Activated naive CD4-positive, alpha-beta T cell treated with anti-CD3 and anti-CD28 coated beads, Interleukin-2, amount 50 U/mL, for 24 hours (primary cell): ENCODE measurements around the gene SEMA5B.

Experiments
- H3K27ac Mint-ChIP-seq: one replicate; pipeline ENCODE4 v1.8.0; 2021; ENCODE audit warnings: mild to moderate bottlenecking, mixed read lengths
- H3K27me3 Mint-ChIP-seq: one replicate; pipeline ENCODE4 v1.8.0; 2021; ENCODE audit warnings: mixed read lengths
- H3K36me3 Mint-ChIP-seq: one replicate; pipeline ENCODE4 v1.8.0; 2021; ENCODE audit warnings: mixed read lengths
- H3K4me1 Mint-ChIP-seq: one replicate; pipeline ENCODE4 v1.8.0; 2021; ENCODE audit warnings: mixed read lengths
- H3K4me3 Mint-ChIP-seq: one replicate; pipeline ENCODE4 v1.8.0; 2021; ENCODE audit warnings: mild to moderate bottlenecking, mixed read lengths
- H3K9me3 Mint-ChIP-seq: one replicate; pipeline ENCODE4 v1.8.0; 2021; ENCODE audit warnings: mixed read lengths

SEMA5B gene

DNA sequence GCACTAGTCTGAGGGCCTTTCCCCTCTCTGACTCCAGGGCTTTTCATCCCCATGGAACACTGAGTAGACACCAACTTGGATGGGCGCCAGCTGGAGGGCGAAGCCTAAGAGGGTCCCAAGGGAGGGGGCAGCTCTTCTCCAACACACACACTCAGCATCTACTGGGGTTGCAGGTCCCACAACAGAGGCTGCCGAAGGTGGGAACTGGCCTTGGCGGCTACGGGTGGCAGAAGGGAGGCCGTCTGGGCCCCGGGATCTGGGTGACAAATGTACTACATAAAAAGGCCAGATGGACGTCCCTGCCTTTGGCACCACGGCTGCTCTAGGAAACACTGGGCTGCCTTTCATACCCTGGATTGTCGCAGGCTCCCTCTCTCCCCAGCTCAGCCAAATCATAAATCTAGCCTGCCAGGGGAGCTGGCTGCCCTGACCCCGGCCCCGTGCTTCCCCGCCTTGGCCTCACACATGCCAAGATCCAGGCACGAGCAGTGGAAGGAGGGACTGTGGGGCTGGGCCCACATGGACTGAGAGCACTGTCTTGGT is 31.5 kb downstream of the SEMA5B start:
- peaks cover 6% of the 10 kb centered on the region for H3K27me3 Mint-ChIP-seq
- no peak overlapping the region for H3K4me3 Mint-ChIP-seq
- no peaks in the 10 kb centered on the region for H3K36me3 Mint-ChIP-seq
- no peak overlapping the region for H3K27ac Mint-ChIP-seq
- no peaks in the 10 kb centered on the region for H3K9me3 Mint-ChIP-seq
- H3K4me1 Mint-ChIP-seq: no peaks in the 10 kb centered on the region

DNA sequence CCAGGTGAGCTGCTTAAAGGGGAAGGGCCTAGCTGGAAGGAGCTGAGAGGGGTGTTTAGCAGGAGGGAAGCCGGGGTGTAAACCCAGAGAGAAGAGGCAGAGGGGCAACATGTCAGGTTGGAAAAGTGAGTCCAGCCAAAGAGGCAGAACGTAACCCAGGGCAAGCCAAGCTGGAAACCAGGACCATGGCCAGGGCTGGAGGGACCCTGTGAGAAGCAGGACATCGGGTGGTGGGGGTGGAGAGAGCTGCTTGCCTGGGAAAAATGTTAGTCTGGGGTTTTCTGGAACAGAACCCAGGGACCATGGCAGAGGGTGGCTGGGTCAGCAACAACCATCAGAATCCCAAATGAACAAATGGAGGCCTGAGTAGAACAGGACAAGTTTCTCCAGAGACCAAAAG is 32.6 kb downstream of the SEMA5B start:
- H3K4me1 Mint-ChIP-seq: no peaks in the 10 kb centered on the region
- peaks cover 7% of the 10 kb centered on the region for H3K27me3 Mint-ChIP-seq
- no peak overlapping the region for H3K27ac Mint-ChIP-seq
- no peak overlapping the region for H3K4me3 Mint-ChIP-seq
- no peaks in the 10 kb centered on the region for H3K36me3 Mint-ChIP-seq
- H3K9me3 Mint-ChIP-seq: no peaks in the 10 kb centered on the region

DNA sequence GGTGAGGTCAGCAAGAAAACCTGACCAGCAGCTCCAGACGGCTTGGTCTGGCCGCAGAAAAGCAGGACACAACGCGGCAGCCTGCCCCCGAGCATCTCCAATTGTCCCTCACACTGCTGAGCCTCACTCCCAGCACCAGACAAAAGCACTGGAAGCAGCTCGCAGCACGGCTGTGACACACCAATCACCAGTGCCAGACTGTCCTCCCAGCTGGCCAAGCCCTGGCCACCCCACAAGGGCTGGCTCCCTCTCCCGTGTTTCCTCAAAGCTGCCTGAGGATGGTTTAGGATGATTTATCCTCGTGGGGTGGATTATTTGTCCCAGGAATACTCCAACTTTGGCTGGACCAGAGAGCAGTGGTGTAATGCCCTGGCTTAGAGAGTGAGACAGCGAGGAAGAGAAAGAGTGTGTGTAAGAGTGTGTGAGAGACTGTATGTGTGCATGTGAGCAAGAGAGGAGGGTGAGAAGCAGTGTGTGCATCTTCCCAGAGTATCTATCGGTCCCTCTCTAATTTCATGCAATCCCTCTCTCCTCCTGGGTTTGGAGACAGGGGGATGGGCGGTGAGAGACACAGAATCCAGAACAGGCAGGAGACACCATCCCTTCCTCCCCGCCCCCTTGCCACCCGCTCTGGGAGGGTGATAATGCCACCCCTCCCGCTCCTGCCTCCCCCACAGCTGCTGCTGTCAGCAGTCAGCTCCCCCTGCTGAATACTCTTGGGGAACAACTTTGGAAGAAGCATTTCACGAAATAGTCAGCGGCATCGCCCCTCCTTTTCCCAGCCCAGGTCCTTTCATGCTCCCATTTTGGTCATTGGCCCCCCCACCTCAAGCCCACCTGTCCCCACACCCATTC is 34.2 kb downstream of the SEMA5B start:
- H3K4me1 Mint-ChIP-seq: no peaks in the 10 kb centered on the region

DNA sequence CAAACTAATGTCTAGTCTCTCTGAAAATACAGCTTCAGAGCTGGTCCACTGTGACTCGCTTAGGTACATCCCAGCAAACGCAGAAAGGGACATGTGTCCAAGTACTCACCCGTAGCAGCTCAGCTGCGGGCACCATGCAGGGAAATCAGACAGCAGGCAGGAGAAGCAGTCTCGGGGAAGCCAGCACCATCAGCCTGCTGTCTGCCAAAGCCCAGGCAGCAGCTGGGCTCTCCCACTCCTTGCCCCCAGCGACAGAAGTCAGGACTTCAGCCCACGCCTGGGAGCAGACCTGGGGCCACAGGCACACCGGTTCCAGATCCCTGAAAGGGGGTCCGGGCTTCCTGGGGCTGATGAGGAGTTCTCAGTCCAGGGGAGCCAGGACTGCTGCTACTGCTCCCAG is 34.9 kb downstream of the SEMA5B start:
- Mint-ChIP-seq H3K9me3 (no peaks in the 10 kb centered on the region), H3K4me1 (no peaks in the 10 kb centered on the region), H3K36me3 (no peaks in the 10 kb centered on the region), H3K27ac (no peak overlapping the region), H3K27me3 (peaks cover 9% of the 10 kb centered on the region), H3K4me3 (no peak overlapping the region)

More for the DNA sequence above, 34.2 kb downstream of the SEMA5B start:
- Mint-ChIP-seq H3K4me3 (no peak overlapping the region), H3K9me3 (no peaks in the 10 kb centered on the region), H3K36me3 (no peaks in the 10 kb centered on the region), H3K27me3 (peaks cover 9% of the 10 kb centered on the region), H3K27ac (no peak overlapping the region)

DNA sequence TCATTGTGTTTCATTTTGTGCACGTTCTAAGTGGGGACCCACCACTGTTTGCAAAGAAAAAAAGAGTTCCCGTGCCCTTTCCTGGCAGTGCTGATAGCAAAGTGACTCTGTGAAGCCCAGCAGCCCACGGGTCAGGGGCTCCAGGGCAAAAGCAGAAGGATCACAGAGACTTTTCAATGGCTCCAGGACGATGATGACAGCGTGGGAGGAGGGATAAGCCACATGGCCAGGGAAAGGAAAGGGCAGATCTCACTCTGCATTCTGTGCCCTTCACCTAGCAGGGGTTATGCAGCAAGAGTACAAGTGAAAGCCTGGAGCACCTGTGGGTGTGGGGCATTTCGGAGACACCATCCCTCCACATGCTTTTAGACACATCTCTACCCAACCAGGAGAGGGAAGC is 35.4 kb downstream of the SEMA5B start:
- peaks cover 9% of the 10 kb centered on the region for H3K27me3 Mint-ChIP-seq
- no peak overlapping the region for H3K4me3 Mint-ChIP-seq
- no peaks in the 10 kb centered on the region for H3K4me1 Mint-ChIP-seq
- no peaks in the 10 kb centered on the region for H3K9me3 Mint-ChIP-seq
- H3K36me3 Mint-ChIP-seq: no peaks in the 10 kb centered on the region
- H3K27ac Mint-ChIP-seq: no peak overlapping the region

DNA sequence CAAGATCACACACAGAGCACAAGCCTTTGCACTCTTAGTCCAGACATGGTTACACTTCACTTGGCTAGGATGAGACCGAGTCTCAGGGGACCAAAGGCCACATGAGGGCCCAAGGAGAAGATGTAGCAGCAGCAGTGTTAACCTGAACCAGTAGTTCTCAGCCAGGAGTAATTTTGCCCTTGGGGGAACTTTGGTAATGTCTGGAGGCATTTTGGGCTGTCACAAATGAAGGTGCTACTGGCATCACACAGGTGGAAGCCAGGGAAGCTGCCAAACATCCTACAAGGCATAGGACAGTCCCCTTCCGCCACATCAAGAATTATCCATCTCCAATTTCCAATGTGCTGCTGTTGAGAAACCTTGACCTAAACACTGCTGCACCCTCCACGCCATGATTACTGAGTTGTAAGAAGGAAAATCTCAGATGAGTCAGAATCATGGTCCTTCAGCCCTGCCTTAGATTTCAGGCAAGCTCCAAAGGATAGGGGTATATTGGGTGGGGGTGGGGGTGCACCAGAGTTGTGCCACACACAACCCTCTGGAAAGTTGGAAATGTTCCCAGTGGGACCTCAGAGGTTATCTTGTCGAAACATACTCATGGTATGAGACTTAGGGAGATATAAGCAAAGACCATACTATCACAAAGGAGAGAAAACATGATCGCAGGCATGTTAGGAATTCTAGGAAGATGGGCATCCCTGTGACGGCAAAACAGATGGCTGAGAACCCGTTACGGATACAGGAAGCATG is 36.2 kb downstream of the SEMA5B start:
- Mint-ChIP-seq H3K36me3 (no peaks in the 10 kb centered on the region), H3K27ac (no peak overlapping the region), H3K4me1 (no peaks in the 10 kb centered on the region), H3K4me3 (no peak overlapping the region), H3K9me3 (no peaks in the 10 kb centered on the region), H3K27me3 (peaks cover 9% of the 10 kb centered on the region)

DNA sequence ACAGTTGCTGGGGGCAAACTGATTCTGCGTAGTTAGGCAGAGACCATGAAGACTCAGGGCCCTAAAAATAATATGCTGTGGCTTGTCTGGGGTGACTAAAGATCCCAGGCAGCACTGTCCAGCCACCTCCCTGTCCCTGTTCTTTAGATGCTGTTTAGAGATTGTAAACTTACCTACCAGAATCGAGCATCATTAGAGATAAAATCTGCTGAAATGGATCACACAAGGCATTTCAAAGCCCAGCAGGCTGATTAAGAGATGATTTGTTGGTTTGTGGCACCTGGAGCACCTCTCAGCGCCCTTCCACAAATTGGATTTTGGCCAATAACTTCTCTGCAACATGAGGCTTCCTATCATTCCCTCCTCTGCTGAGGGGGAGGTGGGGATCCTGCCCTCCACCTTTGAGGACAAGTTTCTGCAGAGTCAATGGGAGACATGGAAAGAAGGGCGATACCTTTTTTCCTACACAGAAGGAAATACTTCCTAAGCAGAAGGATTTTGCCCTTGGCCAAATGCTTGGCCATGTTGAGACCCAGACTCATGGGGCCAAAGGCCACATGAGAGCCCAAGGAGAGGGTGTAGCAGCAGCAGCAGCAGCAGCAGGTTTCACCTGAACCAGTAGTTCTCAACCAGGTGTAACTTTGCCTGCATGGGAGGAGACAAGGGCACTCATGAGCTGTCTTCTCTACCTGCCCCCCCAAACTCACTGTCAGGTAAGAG is 37.5 kb downstream of the SEMA5B start:
- Mint-ChIP-seq H3K27ac (no peak overlapping the region), H3K4me1 (no peaks in the 10 kb centered on the region), H3K4me3 (no peak overlapping the region), H3K36me3 (no peaks in the 10 kb centered on the region), H3K9me3 (no peaks in the 10 kb centered on the region), H3K27me3 (peaks cover 7% of the 10 kb centered on the region)

DNA sequence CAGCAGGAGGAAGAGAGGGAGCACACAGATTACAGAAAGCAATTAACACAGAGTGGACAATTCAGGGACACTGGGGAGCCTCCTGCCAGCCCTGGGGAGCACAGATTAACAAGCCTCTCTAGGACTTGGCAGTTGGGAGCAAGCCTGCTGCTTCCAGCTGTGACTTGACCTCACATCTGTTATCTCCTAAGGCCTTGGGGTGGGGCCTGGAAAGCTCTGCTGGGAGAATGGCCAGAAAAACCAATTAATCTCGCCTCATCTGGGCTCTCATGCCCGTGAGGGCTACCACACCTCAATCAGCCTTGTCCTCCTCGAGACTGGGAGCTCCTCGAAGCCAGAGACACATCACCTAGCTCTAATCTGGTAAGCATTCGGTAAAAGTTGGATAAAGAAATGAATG is 39.1 kb downstream of the SEMA5B start:
- Mint-ChIP-seq H3K9me3 (no peaks in the 10 kb centered on the region), H3K27me3 (peaks cover 9% of the 10 kb centered on the region)

DNA sequence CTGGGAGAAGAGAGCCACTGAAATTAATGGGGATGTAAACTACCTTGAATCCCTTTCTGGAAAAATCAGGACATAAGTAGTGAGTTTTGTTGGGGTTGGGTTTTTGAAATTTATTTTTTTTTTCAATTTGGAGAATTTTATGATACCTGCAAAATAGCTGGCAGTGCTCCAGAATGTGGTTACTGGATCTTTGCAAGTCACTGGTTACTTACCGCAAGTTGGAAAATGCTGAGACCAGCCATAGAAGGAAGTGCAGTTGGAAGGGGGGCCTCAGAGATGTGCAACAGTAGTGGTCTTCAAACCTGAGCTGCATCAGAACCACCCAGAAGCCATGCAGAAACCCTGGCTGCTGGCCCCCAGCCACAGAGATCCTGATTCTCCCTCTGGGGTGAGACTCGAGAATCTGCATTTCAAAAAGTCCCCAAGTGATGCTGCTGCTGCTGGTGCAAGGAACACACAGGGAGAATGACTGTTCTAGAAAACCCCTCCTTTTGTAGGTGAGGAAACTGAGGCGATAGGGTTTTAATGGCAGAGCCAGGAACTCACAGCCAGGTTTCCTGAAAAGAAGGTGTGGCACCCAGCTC is 39.7 kb downstream of the SEMA5B start:
- Mint-ChIP-seq H3K27ac (no peak overlapping the region), H3K4me1 (no peaks in the 10 kb centered on the region), H3K27me3 (peaks cover 9% of the 10 kb centered on the region), H3K9me3 (no peaks in the 10 kb centered on the region), H3K4me3 (no peak overlapping the region), H3K36me3 (no peaks in the 10 kb centered on the region)

More for the DNA sequence above, 39.1 kb downstream of the SEMA5B start:
- Mint-ChIP-seq H3K4me3 (no peak overlapping the region), H3K36me3 (no peaks in the 10 kb centered on the region), H3K4me1 (no peaks in the 10 kb centered on the region), H3K27ac (no peak overlapping the region)

DNA sequence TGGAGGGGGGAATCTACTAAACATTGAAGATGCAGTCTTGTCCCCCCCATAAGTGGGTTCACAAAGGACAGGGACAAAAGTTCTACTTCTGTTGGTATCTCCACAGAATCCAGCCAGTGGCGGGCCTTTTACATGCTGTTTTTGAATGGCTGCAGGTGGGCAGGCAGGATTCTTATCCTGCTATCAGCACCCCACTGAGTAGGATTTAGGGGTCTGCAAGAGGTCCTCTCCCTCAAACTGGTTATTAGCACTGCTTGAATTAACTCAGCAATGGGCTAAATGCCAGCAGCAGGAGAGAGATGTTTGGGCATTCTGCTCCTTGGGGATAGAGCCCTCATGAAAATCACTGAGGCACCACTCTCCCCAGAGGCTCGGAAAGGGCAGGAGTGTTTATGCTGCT is 40.3 kb downstream of the SEMA5B start:
- Mint-ChIP-seq H3K27ac (no peak overlapping the region), H3K4me1 (no peaks in the 10 kb centered on the region), H3K36me3 (no peaks in the 10 kb centered on the region), H3K4me3 (no peak overlapping the region), H3K9me3 (no peaks in the 10 kb centered on the region), H3K27me3 (peaks cover 7% of the 10 kb centered on the region)

DNA sequence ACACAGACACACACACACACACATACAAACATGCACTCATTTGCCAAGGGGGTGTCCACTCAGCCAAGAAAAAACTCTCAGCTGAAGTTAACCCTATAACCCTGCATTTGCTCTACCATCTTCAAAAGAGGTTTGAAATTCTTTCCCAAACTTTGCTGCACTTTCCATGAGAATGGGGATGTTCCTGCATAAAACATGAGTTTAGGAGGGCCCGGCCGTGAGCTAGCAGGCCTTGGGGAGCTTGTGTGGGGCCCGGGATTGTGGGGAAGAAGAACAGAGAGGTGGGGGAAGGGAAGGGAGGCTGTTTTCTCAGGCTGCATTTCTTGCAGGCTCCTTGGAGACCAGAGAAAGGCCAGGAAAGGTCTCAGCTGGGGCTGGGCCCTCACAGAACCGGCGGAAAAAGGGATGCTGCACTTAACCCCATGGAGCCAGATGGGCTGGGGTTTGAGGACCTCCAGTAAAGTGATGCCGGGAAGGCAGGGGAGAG is 40.8 kb downstream of the SEMA5B start:
- no peaks in the 10 kb centered on the region for H3K36me3 Mint-ChIP-seq
- no peaks in the 10 kb centered on the region for H3K4me1 Mint-ChIP-seq
- H3K27ac Mint-ChIP-seq: no peak overlapping the region
- H3K4me3 Mint-ChIP-seq: no peak overlapping the region
- H3K9me3 Mint-ChIP-seq: no peaks in the 10 kb centered on the region
- peaks cover 6% of the 10 kb centered on the region for H3K27me3 Mint-ChIP-seq

DNA sequence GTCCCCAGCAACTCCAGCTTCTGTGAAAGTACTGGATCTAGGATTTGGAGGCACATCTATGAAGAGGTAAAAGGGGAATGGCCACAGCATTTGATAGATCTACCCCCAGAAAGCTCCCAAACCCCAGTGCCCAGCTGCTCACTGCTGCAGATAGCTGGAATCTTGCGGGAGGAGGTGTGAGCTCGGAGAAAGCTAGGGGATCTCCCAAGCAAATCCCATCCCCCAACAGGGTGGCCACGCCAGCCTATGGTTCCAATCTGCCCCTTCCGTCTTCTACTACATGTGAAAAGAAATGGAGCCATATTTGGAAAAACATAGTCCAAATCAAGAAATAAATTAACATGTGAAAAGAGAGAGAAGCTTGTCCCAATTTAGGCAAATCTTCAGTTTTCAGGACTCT is 42.0 kb downstream of the SEMA5B start:
- Mint-ChIP-seq H3K27ac (no peak overlapping the region), H3K9me3 (no peaks in the 10 kb centered on the region), H3K4me1 (no peaks in the 10 kb centered on the region), H3K27me3 (peaks cover 6% of the 10 kb centered on the region), H3K36me3 (no peaks in the 10 kb centered on the region), H3K4me3 (no peak overlapping the region)

DNA sequence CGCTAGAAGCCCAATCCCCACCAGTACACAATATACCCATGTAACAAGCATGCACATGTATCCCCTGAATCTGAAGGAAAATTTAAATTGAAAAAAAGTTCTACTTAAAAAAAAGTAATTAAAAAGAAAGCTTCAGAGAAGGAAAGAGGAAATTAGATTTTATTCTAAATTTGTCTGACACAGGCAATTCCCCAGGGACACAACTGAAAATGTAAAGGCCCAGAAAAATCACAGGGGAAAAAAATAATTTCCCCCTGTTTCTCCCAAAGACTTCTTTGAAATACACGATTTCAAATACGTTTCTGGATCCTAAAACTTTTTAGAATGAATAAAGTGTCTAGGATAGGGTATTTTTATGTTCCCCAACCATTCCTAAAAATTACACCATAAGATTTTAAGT is 42.9 kb downstream of the SEMA5B start:
- Mint-ChIP-seq H3K9me3 (no peaks in the 10 kb centered on the region), H3K27me3 (peaks cover 6% of the 10 kb centered on the region), H3K36me3 (no peaks in the 10 kb centered on the region), H3K27ac (no peak overlapping the region), H3K4me3 (no peak overlapping the region), H3K4me1 (no peaks in the 10 kb centered on the region)

DNA sequence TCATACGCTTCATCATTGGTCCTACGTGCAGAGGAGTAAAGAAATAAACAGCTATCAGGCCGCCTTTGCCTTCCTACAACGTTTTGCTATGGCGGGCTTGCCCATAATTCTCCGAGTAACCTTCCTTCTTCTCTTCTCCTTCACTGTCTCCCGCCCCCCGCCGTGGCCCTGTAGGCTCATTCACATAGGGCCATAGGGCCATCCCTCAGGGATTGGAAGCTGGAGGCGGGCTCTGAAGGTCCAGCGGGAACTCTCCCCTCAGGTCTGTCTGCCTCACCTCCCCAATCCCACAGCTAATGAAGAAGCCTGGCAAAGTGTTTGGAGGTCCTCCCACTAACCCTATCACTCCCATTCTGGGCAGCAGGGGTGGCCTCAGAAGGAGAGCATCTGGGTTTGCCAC is 43.6 kb downstream of the SEMA5B start:
- no peak overlapping the region for H3K4me3 Mint-ChIP-seq
- peaks cover 6% of the 10 kb centered on the region for H3K27me3 Mint-ChIP-seq
- H3K27ac Mint-ChIP-seq: no peak overlapping the region
- no peaks in the 10 kb centered on the region for H3K9me3 Mint-ChIP-seq
- no peaks in the 10 kb centered on the region for H3K4me1 Mint-ChIP-seq
- H3K36me3 Mint-ChIP-seq: no peaks in the 10 kb centered on the region
